ENCODE data around the gene AAK1. TPM values are rescaled to one million over a fixed set of nuclear protein-coding genes. Genes with fewer than 3 reads are reported as not detected.
"Not testable (repeated sequence)": the region's sequence is repeated elsewhere in the genome, so short reads cannot be mapped to it uniquely, and the experiment has no call there.

Gene AAK1
- total RNA-seq, 2 donors from 2014 or later, result 187 to 243 TPM

DNA sequence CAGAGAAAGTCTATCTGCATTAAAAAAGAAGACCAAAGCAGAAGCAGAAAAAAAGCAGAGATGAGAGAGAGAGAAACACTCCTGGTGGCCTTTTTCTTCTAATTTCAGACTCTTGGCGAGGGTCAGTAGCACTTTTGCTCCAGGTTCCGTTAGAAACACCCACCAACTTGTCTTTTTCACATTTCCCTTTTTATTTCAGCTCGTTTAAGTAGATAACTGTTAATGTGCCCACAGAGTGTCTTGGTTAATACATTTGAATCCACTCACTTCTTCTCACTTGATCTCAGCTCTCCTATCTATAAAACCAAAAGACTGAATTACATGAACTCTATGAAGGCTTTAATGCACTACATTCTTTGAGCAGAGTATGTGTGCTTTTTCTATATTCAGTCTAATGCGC, 63.1 kb downstream of the AAK1 start:
- Mint-ChIP-seq H3K27ac (peak overlapping the region; percentile 87), H3K4me1 (peaks cover 79% of the 10 kb centered on the region), H3K36me3 (ENCODE audit: low read depth) (peaks cover 3% of the 10 kb centered on the region), H3K27me3 (no peaks in the 10 kb centered on the region), H3K4me3 (peak overlapping the region; percentile 33)
- no peak for ATAC-seq
- no peak for DNase-seq
- H3K9me3 ChIP-seq (ENCODE audit: control insufficient read depth, low read length, poor library complexity, severe bottlenecking), result no peaks in the 10 kb centered on the region

DNA sequence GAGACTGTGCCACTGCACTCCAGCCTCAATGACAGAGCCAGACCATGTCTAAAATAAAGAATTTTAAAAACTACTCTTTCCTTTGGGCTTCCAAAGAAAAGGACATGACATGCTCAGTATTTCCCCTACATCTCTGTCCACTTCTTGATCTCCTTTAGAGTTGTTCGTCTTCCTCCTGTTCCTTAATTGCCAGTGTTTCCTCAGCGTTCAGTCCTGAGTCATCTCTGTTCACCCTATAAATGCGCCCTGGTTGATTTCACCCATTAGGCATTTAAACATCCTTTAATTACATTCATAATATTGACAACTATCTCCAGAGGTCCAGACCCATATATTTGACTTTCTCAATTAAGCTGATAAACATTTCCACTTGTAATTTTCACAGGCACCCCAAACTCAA, 64.0 kb downstream of the AAK1 start:
- Mint-ChIP-seq H3K4me1 (peaks cover 75% of the 10 kb centered on the region), H3K4me3 (peak overlapping the region; percentile 57), H3K27me3 (no peaks in the 10 kb centered on the region), H3K36me3 (ENCODE audit: low read depth) (peaks cover 3% of the 10 kb centered on the region), H3K27ac (peak overlapping the region; percentile 87)
- ATAC-seq (no peak), DNase-seq (no peak)
- H3K9me3 ChIP-seq (ENCODE audit: control insufficient read depth, low read length, poor library complexity, severe bottlenecking), result no peaks in the 10 kb centered on the region

DNA sequence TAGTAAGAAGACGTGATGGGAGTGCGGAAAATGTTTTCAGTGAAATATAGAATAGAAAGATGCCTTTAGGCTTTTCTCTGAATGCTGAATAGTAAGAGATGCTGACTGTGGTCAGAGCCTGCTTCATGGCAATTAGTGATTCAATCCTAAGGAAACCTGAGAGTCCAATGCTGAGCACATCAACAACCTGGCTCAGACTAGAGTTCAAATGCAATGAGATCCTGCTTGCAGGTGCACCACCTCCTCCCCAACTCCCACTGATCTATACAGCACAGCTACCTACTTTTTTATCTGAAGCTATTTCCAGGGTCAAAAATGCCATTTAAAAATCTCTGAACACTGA, 65.4 kb downstream of the AAK1 start:
- Mint-ChIP-seq H3K36me3 (ENCODE audit: low read depth) (peaks cover 3% of the 10 kb centered on the region), H3K4me3 (peak overlapping the region; percentile 61), H3K27ac (peak overlapping the region; percentile 87)

DNA sequence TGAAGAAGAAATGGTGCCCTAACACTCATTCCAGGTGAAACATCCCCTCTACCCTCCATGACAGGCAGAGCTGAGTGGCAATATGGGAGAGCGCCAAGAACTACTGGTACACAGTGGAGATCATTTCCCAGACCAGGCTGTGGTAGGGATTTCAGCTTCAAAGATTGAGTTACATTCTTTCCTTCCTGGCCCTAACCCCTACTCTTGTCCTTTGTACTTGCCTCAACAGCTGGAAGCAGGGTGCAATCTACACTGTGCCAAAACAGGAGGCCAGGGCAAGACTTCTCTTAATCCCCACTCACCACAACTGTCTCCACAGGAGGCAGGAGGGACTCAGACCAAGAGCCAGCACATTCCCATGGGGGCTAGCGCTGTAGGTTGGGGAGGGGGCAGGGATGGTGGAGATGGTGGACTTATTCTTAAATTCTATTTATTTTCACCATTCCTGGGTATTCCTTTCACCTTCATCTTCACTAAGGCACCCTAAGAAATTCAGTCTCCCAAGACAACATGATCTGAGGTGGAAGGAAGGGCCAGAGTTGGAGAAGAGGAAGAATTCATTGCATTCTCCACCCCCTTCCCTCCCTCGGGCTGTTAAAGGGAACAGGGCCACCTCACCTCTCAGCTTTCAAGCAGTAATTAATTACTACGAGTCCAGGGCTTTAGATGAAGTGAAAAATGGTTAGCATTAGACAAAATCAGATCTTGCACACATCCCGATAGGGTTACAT, 65.9 kb downstream of the AAK1 start:
- Mint-ChIP-seq H3K27me3 (no peaks in the 10 kb centered on the region), H3K36me3 (ENCODE audit: low read depth) (peaks cover 3% of the 10 kb centered on the region), H3K4me1 (peaks cover 73% of the 10 kb centered on the region), H3K27ac (peak overlapping the region; percentile 87), H3K4me3 (no peak overlapping the region)
- ATAC-seq, result no peak
- DNase-seq, result no peak
- no peaks in the 10 kb centered on the region for H3K9me3 ChIP-seq (ENCODE audit: control insufficient read depth, low read length, poor library complexity, severe bottlenecking)

More for the DNA sequence above, 65.4 kb downstream of the AAK1 start:
- H3K27me3 Mint-ChIP-seq, result no peaks in the 10 kb centered on the region
- DNase-seq (no peak), ATAC-seq (no peak)
- H3K4me1 Mint-ChIP-seq, result peaks cover 73% of the 10 kb centered on the region
- H3K9me3 ChIP-seq (ENCODE audit: control insufficient read depth, low read length, poor library complexity, severe bottlenecking), result no peaks in the 10 kb centered on the region

DNA sequence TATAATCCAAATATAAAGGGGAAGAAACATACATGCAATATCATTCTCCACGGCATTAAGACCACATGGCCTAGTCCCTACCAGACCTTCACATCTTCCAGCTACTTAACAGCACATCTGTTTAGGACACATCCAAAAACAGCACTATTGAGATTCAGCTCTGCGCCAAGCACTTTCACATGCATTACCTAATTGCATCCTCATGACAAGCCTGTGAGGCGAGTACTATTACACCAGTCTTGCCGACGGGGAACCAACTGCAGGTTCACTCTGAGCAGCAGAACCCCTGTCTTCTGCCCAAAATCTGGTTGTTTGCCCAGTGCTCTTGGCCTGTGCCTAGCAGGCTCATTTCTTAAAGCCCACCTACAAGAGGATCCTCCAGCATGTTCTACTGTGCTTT, 66.7 kb downstream of the AAK1 start:
- DNase-seq (no peak), ATAC-seq (no peak)
- Mint-ChIP-seq H3K27me3 (no peaks in the 10 kb centered on the region), H3K4me3 (no peak overlapping the region), H3K4me1 (peaks cover 69% of the 10 kb centered on the region), H3K27ac (peak overlapping the region; percentile 57), H3K36me3 (ENCODE audit: low read depth) (peaks cover 3% of the 10 kb centered on the region)
- H3K9me3 ChIP-seq (ENCODE audit: control insufficient read depth, low read length, poor library complexity, severe bottlenecking), result no peaks in the 10 kb centered on the region

DNA sequence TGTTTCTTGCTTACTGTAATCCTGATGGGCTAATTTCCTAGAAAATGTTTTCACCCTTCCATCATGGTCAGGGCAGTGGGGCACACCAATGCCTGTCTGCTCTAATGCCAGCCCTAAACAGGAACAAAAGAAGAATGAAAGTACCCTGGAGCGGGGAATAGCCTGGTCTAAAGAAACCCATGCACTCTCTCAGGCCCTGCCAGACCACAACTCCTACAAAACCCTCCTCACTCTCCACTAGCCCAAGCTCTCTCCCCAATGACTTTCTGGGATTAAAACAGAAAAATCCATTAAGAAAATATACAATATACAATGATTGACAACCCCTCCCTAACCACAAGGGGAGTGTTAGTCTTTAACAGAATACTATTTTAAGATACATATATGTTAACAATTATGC, 67.6 kb downstream of the AAK1 start:
- peaks cover 3% of the 10 kb centered on the region for H3K36me3 Mint-ChIP-seq (ENCODE audit: low read depth)
- H3K27me3 Mint-ChIP-seq, result no peaks in the 10 kb centered on the region
- ATAC-seq (no peak), DNase-seq (no peak)
- H3K27ac Mint-ChIP-seq, result peak overlapping the region; percentile 57
- H3K4me1 Mint-ChIP-seq, result peaks cover 72% of the 10 kb centered on the region
- H3K4me3 Mint-ChIP-seq, result no peak overlapping the region
- no peaks in the 10 kb centered on the region for H3K9me3 ChIP-seq (ENCODE audit: control insufficient read depth, low read length, poor library complexity, severe bottlenecking)

DNA sequence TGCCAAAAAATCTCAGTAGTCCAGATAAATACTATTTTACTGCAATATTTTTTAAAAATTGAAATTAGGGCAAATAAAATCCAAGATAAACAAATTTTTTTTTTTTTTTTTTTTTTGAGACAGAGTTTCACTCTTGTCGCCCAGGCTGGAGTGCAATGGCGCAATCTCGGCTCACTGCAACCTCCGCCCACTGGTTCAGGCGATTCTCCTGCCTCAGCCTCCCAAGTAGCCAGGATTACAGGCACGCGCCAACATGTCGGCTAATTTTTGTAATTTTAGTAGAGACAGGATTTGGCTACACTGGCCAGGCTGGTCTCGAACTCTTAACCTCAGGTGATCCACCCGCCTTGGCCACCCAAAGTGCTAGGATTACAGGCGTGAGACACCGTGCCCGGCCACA, 68.2 kb downstream of the AAK1 start:
- Mint-ChIP-seq H3K27ac (peak overlapping the region; percentile 39), H3K4me1 (peaks cover 72% of the 10 kb centered on the region)
- not testable (repeated sequence) for H3K36me3 Mint-ChIP-seq (ENCODE audit: low read depth); DNase-seq; ATAC-seq; H3K27me3 Mint-ChIP-seq; H3K9me3 ChIP-seq (ENCODE audit: control insufficient read depth, low read length, poor library complexity, severe bottlenecking); H3K4me3 Mint-ChIP-seq

DNA sequence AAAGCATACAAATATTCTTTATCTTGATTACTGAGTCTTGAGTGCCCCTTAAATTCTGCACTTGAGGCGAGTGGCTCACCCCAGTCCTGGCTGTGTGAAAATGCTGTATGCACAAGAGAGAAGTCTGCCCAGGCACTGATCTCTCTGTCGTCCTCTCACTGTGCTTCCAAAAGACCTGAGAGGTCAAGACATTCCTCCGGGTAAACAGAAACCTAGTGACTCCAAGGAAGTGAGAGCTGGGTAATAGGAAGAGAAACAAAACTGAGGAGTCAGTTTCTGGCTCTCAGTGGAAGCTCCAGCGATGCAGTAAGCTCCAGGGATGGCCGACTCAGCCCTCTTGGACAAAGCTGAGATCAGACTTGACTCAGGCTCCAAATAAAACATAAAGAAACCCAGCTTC, 70.9 kb downstream of the AAK1 start:
- Mint-ChIP-seq H3K36me3 (ENCODE audit: low read depth) (peaks cover 3% of the 10 kb centered on the region), H3K27ac (peak overlapping the region; percentile 89), H3K27me3 (no peaks in the 10 kb centered on the region), H3K4me1 (peaks cover 71% of the 10 kb centered on the region), H3K4me3 (peak overlapping the region; percentile 59)
- no peaks in the 10 kb centered on the region for H3K9me3 ChIP-seq (ENCODE audit: control insufficient read depth, low read length, poor library complexity, severe bottlenecking)
- ATAC-seq (no peak), DNase-seq (no peak)

DNA sequence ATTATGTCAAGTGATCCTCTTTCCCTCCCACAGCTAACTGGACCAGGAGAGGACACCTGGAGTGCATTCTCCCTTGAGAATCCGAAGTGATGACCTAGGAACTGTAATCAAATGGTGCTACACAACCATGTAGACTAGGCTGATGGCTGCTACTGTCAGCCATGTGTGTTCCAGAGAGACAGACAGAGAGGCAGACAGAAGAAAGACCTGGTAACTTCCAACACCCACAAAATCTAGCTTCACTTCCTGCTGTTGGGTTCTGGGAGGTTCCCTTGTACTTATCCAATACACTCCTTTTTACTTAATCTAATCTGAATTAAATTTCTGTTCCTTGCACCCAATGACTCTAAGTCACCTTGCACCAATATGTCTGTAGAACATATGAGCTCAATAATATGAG, 72.3 kb downstream of the AAK1 start:
- DNase-seq (no peak), ATAC-seq (peak; percentile 62)
- Mint-ChIP-seq H3K27ac (peak overlapping the region; percentile 88), H3K4me1 (peaks cover 72% of the 10 kb centered on the region), H3K27me3 (no peaks in the 10 kb centered on the region), H3K4me3 (no peak overlapping the region), H3K36me3 (ENCODE audit: low read depth) (peaks cover 3% of the 10 kb centered on the region)
- H3K9me3 ChIP-seq (ENCODE audit: control insufficient read depth, low read length, poor library complexity, severe bottlenecking), result no peaks in the 10 kb centered on the region

DNA sequence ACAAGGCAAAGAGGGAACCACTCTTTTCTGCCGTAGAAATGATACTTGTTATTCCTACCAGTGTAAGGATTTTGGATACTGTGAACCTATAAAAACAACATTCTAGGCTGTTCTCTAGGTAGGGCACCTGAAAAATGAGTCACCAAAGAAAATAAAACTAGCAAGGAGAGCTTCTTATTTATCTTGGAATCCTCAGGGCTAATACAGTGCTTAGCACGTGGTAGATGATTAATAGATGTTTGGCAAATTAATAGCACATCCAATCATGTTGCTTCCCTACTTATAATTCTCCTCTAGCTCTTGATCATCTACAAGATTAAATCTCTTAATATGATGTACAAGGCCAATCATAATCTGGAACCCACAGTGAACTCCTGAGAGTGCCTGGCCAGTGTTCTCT, 73.1 kb downstream of the AAK1 start:
- H3K36me3 Mint-ChIP-seq (ENCODE audit: low read depth), result peaks cover 3% of the 10 kb centered on the region
- no peaks in the 10 kb centered on the region for H3K9me3 ChIP-seq (ENCODE audit: control insufficient read depth, low read length, poor library complexity, severe bottlenecking)
- no peak for DNase-seq
- H3K4me1 Mint-ChIP-seq, result peaks cover 75% of the 10 kb centered on the region
- H3K27me3 Mint-ChIP-seq, result no peaks in the 10 kb centered on the region
- H3K27ac Mint-ChIP-seq, result peak overlapping the region; percentile 88
- H3K4me3 Mint-ChIP-seq, result no peak overlapping the region
- no peak for ATAC-seq

DNA sequence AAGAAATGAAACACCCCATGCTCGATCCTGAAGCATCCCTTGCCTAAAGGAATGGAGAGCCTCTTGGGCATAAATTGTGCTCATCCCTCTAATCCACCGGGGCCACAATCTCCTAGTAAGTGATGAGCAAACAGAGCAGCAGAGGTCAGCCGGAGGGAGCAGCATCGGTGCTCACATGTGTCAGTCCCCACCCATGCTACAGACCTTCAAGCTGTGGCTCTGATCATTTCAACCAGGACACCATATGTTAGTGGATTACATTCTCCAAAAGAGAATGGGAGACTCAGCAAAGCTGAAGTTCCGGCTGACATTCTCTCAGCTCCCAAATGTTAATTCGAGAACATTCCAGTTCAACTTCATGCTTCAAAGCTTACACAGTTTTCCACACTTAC, 75.6 kb downstream of the AAK1 start:
- Mint-ChIP-seq H3K4me1 (peaks cover 78% of the 10 kb centered on the region), H3K4me3 (no peak overlapping the region), H3K27me3 (no peaks in the 10 kb centered on the region), H3K36me3 (ENCODE audit: low read depth) (peaks cover 3% of the 10 kb centered on the region), H3K27ac (peak overlapping the region; percentile 88)
- H3K9me3 ChIP-seq (ENCODE audit: control insufficient read depth, low read length, poor library complexity, severe bottlenecking), result no peaks in the 10 kb centered on the region
- ATAC-seq (no peak), DNase-seq (no peak)

DNA sequence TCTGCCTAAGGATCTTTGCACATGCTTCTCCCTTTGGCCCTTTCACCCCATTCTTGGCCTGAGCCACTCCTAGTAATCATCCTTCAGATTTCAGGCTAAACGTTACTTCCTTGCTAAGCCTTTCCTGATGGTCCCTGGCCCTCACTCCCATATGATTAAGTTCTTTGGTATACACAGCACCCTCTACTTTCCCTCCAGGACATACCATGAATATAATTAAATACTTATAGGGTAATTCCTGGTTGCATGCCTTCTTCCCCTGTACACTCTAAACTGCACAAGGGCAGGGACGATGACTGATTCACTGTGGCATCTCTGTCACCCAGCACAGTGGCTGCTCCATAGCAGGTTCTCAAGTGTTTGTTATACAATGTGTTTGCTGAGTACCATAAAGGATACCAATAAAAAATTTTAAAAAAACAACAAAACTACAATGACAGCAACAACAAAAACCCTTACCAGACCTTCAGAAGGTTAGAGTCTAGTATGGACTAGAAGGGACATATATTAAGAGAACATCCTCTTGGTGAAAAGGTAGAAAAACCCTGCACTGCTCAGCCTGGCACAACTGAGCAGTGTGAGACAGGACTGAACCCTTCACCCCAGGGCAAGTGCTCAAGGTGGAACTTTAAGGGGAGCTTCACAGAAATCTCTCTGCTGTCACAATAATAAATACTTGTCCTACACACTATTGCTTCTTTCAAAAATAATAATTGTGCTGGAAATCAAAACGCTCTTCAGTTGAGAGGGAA, 76.2 kb downstream of the AAK1 start:
- Mint-ChIP-seq H3K4me1 (peaks cover 75% of the 10 kb centered on the region), H3K36me3 (ENCODE audit: low read depth) (peaks cover 3% of the 10 kb centered on the region), H3K27ac (peak overlapping the region; percentile 88), H3K4me3 (peak overlapping the region; percentile 39), H3K27me3 (no peaks in the 10 kb centered on the region)
- H3K9me3 ChIP-seq (ENCODE audit: control insufficient read depth, low read length, poor library complexity, severe bottlenecking), result no peaks in the 10 kb centered on the region
- no peak for ATAC-seq
- DNase-seq, result no peak

DNA sequence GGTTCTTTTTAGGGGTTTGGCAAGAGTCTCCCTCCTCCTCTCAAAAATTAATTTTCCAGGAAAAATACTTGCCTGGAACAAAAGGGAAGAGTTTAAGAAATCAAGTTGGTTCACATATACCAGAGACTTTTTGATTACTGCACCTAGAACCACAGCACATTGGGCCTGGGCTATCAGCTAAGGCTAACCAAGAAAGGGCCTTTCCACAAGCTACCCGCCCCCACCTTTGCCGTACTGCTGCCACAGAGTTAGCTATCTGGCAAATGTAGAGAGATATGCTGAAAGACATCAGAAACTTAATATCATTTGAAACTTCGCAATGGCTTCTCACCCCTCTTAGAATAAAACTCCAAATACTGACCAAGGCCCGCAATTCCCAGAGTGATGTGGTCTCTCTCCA, 76.9 kb downstream of the AAK1 start:
- H3K9me3 ChIP-seq (ENCODE audit: control insufficient read depth, low read length, poor library complexity, severe bottlenecking), result no peaks in the 10 kb centered on the region
- H3K36me3 Mint-ChIP-seq (ENCODE audit: low read depth), result peaks cover 3% of the 10 kb centered on the region
- peaks cover 77% of the 10 kb centered on the region for H3K4me1 Mint-ChIP-seq
- H3K4me3 Mint-ChIP-seq, result peak overlapping the region; percentile 39
- peak; percentile 51 for ATAC-seq
- peak overlapping the region; percentile 88 for H3K27ac Mint-ChIP-seq
- H3K27me3 Mint-ChIP-seq, result no peaks in the 10 kb centered on the region
- no peak for DNase-seq

DNA sequence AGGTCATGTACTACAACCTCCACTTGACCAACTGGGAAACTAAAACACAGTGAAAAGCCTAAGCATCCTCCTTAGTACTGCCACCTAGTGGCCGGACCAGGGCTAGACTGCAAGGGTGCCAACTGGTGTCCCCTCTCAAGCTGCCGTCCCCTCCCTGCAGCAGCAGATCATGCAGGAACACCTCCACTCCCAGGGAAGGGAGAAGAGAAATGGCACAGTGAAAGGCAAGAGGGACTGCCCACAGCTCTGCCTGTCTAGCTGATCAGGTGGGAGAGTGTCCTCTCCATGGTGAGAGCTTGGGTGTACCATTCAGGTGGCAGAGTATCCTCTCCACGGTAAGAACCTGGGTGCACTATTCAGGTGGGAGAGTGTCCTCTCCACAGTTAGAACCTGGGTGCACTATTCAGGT, 78.1 kb downstream of the AAK1 start:
- DNase-seq (peak; percentile 47 to 68 (median 51)), ATAC-seq (peak; percentile 82)
- Mint-ChIP-seq H3K36me3 (ENCODE audit: low read depth) (peaks cover 3% of the 10 kb centered on the region), H3K4me3 (peak overlapping the region; percentile 47), H3K4me1 (peaks cover 71% of the 10 kb centered on the region), H3K27ac (peak overlapping the region; percentile 88), H3K27me3 (no peaks in the 10 kb centered on the region)
- no peaks in the 10 kb centered on the region for H3K9me3 ChIP-seq (ENCODE audit: control insufficient read depth, low read length, poor library complexity, severe bottlenecking)

Data from T-helper 17 cell (primary cell).